Retinal pigment epithelial cell (primary cell): ENCODE measurements around the gene CTBP2.

Experiments used
- DNase-seq: peaks from one replicate; pipeline ENCODE4 v3.0.0-alpha.2; 2010; ENCODE audit warnings: low read depth
- H3K4me3 ChIP-seq: 2 replicates; pipeline ENCODE4 v1.5.1; 2011; ENCODE audit warnings: mild to moderate bottlenecking, low read length, control low read depth, moderate library complexity
- CTCF ChIP-seq: conservative IDR thresholded peaks from 2 replicates; pipeline ENCODE4 v1.5.1; 2011; ENCODE audit warnings: low read depth, low read length, control low read depth, inconsistent platforms

Gene CTBP2

GRCh38 chr10:125006921-125007426, 153.4 kb downstream of the CTBP2 start:
- H3K4me3 ChIP-seq: no peak overlapping the region
- DNase-seq: no peak
- TF ChIP-seq CTCF: no peak

GRCh38 chr10:125006188-125006680, 154.1 kb downstream of the CTBP2 start:
- H3K4me3 ChIP-seq: no peak overlapping the region
- TF ChIP-seq CTCF: no peak
- DNase-seq: no peak

- H3K4me3 ChIP-seq: no peak overlapping the region
- TF ChIP-seq CTCF: no peak
- DNase-seq: no peak
These were observed 154.8 kb downstream of the CTBP2 start for GRCh38 chr10:125005312-125006187.

GRCh38 chr10:125004571-125005311, 155.6 kb downstream of the CTBP2 start:
- no peak for DNase-seq
- no peak for TF ChIP-seq CTCF
- H3K4me3 ChIP-seq: no peak overlapping the region

GRCh38 chr10:125003901-125004467, 156.4 kb downstream of the CTBP2 start:
- TF ChIP-seq CTCF: no peak
- no peak overlapping the region for H3K4me3 ChIP-seq
- DNase-seq: no peak

- no peak for TF ChIP-seq CTCF
- no peak overlapping the region for H3K4me3 ChIP-seq
- no peak for DNase-seq
These were observed 157.0 kb downstream of the CTBP2 start for GRCh38 chr10:125003146-125003900.
